Forelimb muscle (tissue), 1 donor: ENCODE results near the gene ERG. TPM values are rescaled to one million over a fixed set of nuclear protein-coding genes. Genes with fewer than 3 reads are reported as not detected.

ENCODE experiments used
- DNase-seq: peaks from one replicate; pipeline ENCODE4 v3.0.0-alpha.2; 2013; ENCODE audit warnings: low read depth
- polyA plus RNA-seq: library from polyadenylated mRNA; unstranded; fragments of 120-200 nt; gene quantifications from one replicate; pipeline ENCODE4 v1.2.1, GENCODE V29; 2013; ENCODE audit not compliant: insufficient read length

Gene ERG
- polyA plus RNA-seq, 1 donor = 16.4 TPM

DNA sequence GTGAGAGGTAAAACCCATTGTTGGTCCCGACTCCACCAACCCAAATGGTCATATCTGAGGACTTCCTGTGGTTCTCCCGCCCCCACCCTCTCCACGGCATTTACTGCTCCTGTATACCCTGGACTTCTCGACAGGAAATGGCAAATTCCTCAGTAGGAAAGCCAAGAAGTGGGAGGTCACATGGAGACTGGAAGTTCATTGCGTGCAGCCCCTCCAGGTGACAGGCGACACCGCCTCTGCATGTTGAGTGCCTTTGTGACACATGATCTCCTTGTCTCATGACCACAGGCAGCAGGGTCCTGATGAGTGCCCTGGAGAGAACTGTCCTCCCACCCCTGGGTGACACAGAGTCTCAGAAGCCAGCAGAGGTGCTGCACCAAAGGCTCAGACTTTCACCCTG lies 24.2 kb downstream of the ERG start:
- no peak for DNase-seq

- no peak for DNase-seq
These were observed 25.7 kb downstream of the ERG start for GRCh38 chr21:38472412-38473108.

DNA sequence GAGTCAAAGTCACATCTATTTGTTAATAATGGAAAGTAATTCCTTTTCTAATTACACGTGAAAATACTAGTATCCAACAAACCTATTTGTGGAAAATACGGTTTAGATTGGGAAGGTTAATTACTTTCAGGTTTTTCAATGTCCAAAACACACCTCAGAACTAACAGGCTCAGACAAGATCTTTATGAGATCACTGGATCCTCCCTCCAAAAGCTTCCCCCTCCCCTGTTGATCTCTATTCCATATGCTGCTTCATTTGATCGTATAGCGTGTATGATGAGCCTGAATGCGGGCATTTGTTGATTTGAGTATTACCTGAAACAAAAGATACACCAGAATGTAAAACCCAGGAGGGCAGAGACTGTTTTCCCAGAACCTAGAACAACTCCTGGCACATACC lies 26.5 kb downstream of the ERG start:
- DNase-seq = no peak

- no peak for DNase-seq
These were observed 27.5 kb downstream of the ERG start for GRCh38 chr21:38470755-38471154.

- DNase-seq = no peak
These were observed 28.6 kb downstream of the ERG start for GRCh38 chr21:38469642-38470041.

DNA sequence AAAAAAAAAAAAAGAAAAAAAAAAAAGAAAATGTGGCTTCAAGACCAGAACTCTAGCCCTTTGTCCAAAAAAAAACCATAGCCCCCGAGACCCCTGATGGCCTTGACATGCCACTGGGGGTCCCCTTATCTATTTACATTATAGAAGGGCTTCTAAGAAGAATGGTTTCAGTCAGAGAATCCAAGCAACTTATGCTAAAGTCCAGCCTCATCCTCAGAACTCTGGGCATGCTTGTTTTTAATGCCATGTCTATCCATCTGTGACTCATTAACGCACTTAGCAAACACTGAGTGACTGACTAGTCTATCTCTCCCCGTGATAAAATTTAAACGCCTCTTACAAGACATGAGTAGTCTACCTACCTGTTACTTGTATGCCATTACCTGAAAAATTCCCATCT lies 29.3 kb downstream of the ERG start:
- no peak for DNase-seq

DNA sequence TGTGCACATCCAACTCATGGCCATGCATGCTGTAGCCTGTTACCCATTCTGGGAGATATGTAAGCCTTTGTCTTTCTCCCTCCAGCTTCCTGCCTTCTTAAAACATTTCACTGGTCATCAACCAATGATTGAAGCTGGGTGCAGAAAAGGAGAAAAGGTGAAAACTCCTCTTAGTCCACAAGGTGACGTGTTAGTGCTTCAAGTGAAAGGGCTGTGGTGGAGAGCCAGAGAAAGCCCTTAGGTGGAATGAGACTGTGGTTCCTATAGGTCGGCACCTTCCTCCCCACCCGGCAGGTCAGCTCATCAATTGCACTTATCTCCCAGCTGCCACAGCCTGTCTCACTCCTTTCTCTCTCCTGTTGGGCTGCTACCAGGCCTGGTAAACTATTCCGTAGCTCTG lies 30.4 kb downstream of the ERG start:
- DNase-seq = no peak

- DNase-seq = no peak
These were observed 30.9 kb downstream of the ERG start for GRCh38 chr21:38467374-38467773.

DNA sequence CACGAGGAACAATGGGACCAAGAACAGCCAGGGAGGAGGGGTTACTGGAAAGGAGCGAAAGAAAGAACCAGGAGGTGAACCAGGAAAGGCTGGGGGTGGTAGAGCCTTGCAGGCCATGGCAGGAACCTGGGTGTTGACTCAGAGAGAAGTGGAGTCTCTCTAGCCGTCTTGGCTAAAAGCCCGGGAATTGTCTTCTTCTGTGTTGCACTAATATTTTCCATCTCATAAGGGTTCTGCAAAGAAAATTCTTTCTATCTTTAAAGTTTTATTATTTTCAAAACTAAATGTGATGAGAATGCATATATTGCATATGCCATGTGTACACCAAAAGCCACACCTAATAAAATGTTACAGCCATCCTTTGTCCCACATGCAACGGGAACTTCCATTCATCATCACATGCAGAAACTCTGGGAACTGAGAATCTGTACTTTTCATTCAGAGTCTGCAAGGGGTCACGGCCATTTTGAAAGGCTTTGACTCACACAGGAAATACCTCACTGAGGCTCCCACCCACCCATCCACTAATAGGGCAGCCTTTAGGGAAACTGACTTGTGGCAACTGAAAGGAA lies 38.0 kb downstream of the ERG start:
- no peak for DNase-seq

DNA sequence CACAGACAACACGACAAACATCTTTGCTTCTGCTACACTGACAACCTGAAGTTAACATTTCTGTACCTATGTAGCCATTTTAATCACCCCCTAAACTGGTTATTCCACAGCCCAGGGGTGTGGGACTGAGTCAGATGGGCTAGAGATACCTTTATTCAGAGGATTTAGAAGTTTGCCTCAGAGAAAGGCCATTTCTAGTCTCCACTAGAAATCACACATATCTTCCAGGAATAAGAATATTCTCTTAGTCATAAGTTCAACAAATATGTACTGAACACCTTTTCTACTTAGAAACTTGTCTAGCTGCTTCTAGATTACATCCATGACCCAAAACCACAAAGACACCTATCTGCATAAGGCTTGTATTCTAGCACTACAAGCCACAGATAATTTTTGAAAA lies 38.8 kb downstream of the ERG start:
- DNase-seq = no peak

GRCh38 chr21:38455403-38455802 lies 42.9 kb downstream of the ERG start:
- DNase-seq = no peak

- no peak for DNase-seq
These were observed 43.6 kb downstream of the ERG start for GRCh38 chr21:38454702-38455101.

- no peak for DNase-seq
These were observed 44.1 kb downstream of the ERG start for GRCh38 chr21:38454161-38454560.

DNA sequence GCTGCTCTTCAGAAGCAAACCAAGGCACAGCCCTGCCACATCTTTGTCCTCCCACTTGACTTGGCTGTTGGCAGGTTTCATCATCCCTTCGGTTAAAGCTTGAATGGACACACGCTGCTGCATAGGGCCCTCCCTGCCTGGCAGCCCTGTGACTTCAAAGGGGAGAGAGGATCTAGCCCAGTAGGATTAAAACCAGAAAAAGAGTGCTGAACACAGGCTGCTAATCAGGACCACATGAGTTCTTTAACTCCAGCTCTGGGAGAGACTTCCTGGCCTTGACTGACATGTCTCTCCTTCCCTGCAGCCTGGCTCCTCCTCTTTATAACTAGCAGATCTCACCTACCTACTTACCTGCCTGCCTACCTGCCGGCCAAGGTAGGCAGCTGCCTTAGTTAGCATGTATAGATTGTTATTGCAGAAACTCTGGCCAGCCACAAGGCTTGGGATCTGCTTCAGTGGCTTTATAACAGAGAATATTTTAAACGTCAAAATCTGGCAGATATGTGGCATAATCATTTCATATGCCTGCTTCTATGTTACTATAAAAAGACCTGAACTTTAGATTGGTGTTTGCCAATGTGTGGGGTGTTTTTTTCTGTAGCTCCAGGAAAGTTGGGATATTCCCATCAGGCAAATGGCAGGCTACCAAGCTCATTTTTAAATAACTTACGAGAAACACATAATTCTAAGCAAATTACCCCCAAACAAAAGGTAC lies 49.4 kb downstream of the ERG start:
- no peak for DNase-seq

DNA sequence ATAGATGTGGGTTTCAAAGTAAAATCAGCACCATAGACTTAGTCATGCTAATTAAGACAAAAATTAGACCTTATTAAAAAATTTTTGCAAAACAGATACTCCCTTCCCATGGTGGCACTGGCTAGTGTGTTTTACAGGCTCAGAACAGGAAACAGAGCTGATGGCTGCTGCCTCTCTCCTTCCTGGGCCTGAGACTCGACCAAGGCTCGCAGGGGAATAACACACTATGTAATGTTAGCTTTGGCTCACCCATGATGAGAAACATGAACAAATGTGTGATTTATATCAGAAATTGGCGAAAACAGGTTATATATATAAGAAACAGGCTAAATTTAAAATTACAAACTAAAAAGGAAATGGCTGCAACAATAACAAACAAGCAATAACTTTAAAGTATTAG lies 50.7 kb downstream of the ERG start:
- DNase-seq = no peak

- DNase-seq = no peak
These were observed 53.6 kb downstream of the ERG start for GRCh38 chr21:38444691-38445090.

- DNase-seq = no peak
These were observed 55.2 kb downstream of the ERG start for GRCh38 chr21:38443110-38443509.

- no peak for DNase-seq
These were observed 57.1 kb downstream of the ERG start for GRCh38 chr21:38441153-38441552.

- DNase-seq = no peak
These were observed 57.5 kb downstream of the ERG start for GRCh38 chr21:38440746-38441145.

DNA sequence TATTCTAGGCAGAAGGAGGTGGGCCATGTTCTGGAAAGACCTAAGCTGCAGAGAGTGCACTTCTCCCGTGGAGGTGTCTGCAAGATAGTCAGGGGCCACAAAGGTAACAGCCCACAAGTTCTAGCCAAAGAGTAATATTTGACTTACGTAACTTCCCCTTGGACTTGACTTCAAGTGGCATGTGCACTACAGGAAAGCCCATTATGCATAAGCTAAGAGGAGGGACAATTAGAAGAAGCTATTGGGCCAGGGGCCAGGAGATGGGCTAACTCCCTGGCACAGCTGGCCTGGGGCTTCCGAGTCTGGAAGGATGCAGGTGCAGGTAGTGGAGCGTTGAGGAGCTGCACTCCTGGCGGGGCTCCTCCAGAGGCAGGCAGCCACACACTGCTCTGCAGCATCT lies 58.3 kb downstream of the ERG start:
- no peak for DNase-seq

- DNase-seq = no peak
These were observed 58.9 kb downstream of the ERG start for GRCh38 chr21:38439426-38439825.

- no peak for DNase-seq
These were observed 59.8 kb downstream of the ERG start for GRCh38 chr21:38438462-38438893.

GRCh38 chr21:38436341-38436740 lies 61.9 kb downstream of the ERG start:
- DNase-seq = no peak
